Kidney capillary endothelial cell (primary cell): ENCODE results near the gene CYB561D1.

ENCODE experiments used
- DNase-seq: peaks from one replicate; pipeline ENCODE4 v3.0.0-alpha.2; 2018; ENCODE audit warnings: low spot score

Gene CYB561D1

DNA sequence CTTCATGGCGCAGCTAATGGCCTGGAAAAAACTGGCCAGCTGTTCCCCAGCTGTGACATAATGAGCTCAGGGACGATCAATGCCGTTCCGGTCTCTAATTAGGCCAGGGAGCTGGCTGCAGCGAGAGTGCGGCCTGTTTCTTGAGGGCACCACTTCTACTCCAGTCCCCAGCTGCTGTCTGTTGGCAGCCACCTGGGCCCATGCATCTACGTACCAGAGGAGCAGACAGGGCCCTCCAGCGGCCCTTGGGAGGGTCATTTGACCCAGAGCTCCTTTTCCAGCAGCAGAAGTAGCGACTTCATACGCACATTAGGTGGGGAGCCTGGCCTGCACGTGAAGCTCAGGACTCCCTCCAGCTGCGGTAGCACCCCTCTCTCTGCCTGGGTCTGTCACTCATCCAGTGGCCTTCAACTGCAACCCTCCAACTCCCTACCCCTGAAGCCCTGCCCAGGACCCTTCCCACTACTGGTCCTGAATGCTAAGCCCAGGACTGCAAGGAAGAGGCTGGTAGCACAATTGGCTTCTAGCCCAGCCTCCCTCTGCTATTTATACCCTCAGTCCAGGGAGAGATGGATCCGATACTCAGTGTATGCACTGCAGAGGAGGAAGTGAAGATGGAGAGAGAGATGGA lies 36.7 kb downstream of the CYB561D1 start:
- DNase-seq = no peak

DNA sequence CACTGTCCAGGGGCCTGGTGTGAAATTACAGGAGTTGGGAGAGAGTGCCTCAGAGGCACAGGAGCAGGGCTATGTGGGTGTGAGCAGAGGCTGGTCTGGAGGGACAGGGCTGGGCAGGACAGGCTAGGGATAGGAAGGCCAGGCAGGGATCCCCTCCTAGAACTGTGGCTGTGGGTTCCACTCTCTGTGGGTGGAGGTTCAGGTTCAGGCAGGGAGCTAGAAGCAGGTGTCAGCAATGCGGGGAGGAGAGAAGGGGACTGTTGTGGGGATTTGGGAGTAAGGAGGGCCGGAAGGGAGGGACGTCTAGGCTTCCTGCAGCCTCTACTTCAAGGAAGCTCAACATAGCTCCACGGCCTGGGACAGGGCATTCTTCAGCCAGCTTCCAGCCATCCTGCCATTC lies 37.5 kb downstream of the CYB561D1 start:
- DNase-seq = no peak

DNA sequence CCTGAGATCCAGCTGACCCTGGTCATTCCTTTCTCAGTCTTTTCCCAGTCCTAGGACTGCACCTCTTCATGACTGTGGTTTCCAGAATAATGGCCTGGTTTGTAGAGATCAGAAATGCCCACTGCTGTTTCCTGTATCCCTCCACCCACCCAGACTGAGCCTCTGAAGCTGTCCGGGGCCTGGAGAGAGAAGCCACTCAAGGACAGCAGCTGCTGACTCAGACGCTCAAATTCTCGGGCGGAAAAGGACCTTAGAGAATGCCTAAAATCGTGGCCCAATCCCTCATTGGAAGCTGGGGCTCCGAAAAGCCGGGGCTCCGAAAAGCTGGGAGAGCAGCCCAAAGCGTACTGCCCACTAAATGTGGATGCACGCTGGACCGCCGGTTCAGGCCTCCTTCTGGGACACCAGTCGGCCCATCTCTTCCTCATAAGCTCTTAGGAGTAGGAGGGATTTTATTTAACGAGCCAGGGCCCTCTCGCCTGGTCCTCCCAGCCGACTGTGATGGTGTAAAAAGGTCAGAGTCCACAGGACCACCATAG lies 38.0 kb downstream of the CYB561D1 start:
- no peak for DNase-seq

DNA sequence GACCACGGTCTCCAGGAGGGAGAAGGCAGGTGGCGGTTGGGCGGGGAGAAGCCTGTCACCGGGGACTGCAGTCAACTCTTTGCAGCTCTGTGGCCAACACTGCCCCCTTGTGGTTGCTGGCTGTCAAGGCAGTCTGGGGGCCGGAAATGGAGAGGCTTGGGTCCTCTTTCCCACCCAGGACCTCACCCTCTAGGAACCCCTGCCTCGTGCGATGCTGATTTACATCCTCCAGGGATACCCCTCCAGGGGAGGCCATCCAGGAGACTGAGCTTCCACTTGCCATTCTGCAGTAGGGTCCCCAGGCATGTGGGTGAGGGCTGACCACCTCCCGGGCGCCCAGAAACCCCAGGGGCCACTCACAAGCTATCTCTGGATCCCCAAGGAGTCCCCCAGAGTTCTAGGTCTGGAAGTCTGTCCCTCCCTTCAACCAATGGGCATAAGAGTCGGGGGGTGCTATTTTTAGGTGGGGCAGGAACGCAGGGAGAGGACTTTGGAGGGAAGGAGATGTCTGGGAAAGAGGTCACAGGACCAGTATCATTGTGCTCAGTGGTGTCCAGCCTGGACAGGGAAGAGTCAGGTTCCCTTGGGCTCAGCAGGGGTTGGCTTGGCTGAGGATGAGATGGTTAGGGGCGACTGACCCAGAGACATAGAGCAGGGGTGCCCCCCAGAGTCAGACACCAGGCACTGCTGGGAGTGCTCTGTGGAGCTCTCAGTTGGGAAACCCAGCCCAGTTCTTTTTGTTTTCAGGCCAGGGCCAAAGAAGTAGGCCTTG lies 38.7 kb downstream of the CYB561D1 start:
- DNase-seq = peak; percentile 63

DNA sequence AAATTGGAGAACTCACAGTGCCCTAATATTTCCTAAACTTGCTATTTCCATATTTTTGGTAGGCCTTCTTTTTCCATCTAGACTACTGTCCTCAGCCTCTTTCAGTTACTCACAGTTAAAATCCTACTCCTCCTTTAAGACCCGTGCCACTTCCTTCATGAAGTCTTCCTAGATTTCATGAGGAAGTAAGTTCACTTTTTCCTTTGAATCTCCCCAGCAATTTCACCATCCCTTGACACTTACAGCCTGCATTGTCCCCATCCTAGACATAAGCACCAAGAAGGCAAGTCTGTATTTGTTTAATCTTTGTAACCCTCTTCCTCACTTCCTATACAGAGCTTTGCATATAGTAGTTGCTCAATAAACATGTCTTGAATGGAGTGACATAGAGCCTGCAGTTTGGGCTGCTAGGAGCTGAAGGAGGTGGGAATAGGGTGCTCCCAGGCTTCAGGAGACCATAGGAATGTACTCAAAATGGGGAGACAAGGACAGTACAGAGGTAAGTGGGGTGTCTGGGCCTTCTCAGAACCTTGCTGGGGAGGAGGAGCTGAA lies 40.5 kb downstream of the CYB561D1 start:
- DNase-seq = no peak

DNA sequence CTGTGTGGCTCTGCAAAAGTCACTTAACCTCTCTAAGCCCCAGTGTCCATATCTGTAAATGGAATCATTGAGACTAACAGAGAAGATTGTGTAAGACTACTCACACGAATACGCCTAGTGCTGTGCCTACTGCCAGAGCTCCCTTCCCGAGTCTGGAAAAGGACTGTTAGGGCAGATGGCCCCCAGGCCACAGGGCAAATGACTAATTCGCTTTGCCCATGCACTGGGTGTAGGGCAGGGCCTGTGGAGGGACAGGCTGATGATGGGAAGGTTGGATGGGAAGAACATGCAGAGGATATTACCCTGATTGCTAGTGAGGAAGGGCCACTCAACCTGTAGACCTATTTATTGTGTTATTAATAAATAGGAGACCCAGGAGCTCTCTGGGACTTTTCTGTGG lies 41.6 kb downstream of the CYB561D1 start:
- DNase-seq = no peak

DNA sequence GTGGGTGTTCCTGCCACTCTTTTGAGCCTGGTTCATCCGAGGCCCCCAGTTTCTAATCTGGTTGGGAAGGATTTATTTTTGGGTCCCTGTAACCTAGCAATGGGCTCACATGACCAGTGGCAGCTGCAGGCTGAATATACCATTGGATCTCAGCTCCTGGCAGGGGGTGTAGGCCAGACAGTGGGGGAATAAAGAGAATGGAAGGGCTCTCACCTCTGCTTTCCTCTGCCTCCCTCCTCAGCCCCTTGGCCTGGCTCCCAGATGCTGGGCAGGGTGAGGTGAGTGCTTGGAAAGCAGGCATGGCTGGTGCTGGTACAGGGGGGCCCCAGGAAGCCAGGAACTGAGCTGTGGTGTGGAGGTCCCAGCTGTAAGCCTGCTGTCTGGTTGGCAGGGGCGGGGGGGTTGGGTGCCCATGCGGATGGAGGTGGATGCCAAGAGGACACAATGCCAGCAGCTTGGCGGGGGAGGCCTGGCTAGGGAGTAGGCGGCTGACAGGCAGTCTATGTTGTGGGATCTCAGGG lies 42.1 kb downstream of the CYB561D1 start:
- DNase-seq = no peak

DNA sequence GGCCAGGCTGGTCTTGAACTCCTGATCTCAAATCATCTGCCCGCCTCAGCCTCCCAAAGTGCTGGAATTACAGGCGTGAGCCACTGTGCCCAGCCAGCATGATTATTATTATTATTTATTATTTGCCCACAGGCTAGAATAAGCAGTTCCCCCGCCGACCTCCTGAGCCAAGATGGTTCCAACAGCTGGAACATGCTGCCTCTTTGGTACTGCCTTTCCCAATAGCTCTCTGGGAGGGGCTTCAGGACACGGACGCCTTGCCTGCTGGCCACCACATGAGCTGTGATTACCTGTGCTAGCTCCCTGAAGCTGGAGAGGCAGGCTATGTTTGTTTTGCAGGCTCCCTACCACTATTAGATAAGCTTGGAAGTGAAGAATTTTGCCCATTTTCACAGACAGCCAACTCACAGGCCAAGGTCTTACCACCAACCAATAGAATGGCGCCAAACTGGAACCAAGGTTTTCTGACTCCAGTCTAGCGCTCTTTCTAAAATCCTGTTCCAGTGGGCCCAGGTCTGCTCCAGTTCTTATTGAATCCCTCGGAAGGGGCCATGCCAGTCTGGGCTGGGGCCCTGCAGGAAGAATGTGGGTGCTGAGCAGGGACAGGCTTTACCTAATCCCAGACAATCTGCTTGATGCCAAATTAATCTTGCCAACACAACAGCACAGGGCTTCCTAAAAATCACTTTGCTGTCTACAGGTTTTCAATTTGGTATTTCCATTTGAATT lies 43.7 kb downstream of the CYB561D1 start:
- no peak for DNase-seq

DNA sequence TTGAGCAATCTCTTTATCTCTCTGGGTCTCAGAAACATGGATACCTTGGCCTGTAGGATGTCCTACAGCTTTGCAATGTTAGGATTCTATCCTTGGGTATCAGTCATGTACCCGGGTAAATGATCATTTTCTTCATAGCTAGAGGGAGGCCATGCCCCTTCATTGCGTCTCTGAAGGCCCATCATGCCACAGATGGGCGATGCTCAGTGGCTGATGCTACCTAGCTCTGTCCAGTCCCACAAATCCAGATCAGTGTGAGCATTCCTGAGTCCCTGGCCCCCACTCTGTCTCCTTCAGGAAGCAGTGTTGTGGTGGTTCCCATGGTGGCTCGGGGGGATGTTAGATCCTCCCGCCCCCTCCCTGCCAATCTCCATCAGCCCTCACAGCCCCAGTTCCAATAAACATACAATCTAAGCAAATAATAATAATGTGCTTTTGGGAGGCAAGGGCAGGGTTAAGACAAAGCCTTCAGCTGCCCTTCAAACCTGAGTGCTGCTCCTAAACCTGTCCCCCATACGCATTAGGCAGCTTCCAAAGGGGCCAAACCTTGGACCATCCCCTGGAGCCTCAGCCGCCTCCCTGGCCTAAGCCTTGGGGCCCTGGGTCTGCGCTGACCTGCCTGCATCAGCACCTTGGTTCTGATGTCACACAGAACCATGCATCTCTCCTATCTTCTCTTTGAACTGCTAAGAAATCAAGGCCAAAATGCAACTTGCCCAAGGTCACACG lies 45.1 kb downstream of the CYB561D1 start:
- DNase-seq = no peak

DNA sequence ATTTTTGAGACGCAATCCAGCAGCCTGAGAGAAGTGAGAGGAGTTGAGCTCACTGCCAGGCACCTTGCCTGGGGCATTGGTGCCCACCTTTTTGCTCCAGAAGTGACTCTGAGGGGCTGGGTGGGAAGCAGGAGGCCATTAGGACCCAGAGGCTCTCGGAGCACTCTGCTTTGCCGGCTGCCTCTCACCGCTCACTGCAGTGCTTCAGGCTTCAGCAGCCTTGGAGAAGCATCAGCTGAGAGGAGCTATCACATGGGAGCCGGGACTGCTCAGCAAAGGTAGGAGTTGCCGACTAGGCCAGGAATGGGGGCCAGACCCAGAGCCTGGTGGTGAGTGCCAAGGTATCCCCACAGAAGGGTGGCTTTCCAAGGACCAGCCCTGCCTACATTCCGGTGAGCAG lies 45.8 kb downstream of the CYB561D1 start, which contains the start of gene GPR61:
TSS of gene GPR61 (plus strand) at position 197 of the 400 bp plus-strand sequence. CDS start 3,151 bp downstream, outside the sequence.
- DNase-seq = no peak

DNA sequence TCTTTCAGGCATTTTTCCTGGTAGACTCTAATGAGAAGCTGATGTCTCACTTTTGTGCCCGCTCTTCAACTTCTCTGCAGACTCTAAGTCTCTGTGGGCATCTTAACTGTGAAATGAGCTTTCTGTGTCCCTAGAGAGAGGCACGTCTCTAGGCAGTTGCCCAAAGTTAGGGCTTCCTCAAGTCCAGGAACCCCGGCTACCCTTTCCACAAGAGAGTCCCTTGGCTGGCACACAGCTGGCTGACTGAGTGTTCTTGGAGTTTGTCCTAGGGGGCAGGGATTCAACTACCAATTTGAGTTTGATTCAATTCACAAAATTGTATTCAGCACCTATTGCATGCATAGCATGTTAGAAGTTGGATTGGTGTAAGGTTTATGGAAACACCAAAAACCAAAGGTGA lies 47.2 kb downstream of the CYB561D1 start:
- DNase-seq = no peak

DNA sequence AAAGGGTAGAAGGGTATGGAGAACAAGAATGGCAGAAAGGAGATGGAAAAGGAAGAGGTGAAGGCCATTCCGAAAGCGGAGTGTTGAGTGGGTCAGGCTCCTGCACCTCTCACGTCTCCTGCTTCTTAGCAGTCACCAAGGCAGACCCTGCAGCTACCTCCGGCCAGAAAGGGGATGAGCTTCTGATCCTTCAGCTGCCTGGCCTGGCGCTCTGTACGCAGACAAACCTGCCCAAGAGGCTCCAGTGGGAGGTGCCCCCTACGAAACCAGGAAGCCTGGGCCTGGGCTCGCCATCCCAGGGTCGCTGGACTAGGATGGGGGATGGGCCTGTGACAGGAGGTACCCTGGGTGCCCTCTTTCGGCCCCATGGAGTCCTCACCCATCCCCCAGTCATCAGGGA lies 48.8 kb downstream of the CYB561D1 start:
- DNase-seq = no peak

DNA sequence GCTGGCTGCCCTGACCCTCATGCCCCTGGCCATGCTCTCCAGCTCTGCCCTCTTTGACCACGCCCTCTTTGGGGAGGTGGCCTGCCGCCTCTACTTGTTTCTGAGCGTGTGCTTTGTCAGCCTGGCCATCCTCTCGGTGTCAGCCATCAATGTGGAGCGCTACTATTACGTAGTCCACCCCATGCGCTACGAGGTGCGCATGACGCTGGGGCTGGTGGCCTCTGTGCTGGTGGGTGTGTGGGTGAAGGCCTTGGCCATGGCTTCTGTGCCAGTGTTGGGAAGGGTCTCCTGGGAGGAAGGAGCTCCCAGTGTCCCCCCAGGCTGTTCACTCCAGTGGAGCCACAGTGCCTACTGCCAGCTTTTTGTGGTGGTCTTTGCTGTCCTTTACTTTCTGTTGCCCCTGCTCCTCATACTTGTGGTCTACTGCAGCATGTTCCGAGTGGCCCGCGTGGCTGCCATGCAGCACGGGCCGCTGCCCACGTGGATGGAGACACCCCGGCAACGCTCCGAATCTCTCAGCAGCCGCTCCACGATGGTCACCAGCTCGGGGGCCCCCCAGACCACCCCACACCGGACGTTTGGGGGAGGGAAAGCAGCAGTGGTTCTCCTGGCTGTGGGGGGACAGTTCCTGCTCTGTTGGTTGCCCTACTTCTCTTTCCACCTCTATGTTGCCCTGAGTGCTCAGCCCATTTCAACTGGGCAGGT lies 49.5 kb downstream of the CYB561D1 start:
- DNase-seq = no peak

DNA sequence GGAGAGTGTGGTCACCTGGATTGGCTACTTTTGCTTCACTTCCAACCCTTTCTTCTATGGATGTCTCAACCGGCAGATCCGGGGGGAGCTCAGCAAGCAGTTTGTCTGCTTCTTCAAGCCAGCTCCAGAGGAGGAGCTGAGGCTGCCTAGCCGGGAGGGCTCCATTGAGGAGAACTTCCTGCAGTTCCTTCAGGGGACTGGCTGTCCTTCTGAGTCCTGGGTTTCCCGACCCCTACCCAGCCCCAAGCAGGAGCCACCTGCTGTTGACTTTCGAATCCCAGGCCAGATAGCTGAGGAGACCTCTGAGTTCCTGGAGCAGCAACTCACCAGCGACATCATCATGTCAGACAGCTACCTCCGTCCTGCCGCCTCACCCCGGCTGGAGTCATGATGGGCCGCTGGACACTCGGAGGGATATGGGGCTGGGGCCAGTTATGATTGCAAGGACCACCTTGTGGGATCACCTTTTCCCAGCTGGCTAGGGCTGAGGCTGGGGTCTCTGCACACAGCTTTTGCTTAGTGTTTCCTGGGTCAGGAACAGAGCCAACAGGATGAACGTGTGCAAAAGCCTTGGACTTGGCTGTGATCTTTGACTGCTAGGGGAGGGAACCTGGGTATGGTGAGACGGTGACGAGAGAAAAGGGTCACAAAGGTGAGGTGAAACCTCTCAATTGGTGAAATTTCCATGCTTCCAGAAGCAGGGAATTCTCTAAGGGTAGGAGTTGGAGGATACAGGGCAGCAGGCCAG lies 50.3 kb downstream of the CYB561D1 start:
- no peak for DNase-seq

DNA sequence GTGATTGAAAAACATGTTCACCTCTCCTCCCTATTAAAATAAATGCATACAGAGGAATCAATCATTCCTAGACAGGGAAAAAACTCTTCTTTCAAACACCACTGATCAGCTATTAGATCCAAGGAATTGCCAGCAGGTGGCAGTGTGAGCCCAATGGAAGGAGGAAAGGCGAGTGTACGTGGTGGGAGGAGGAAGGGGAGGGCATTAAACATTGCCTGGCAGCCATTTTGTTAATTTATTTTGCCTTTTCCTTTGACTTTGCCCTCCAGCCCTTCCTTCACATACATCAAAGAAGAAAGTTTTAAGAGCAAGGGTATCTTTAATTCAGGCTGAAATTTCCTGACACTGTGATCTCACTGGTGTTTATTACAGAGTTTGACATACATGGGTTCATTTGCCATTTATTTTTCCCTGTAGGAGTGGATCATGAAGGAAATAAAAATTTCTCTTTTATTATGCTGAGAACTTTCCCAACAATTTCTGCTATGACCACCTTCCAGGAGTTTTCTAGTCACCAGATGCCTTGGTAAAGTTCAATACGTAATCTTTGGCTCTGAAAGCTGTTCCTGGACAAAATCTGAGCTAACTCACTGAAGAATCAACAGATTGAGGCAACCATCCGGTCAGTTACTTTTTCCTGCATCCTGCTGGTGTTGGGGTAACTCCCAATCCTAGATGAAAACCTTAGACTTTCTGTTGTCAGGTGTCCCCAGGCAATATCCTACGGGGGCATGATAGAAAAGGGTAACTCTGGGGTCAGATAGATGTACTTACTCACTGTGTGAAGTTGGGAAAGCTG lies 52.6 kb downstream of the CYB561D1 start:
- DNase-seq = peak; percentile 88

DNA sequence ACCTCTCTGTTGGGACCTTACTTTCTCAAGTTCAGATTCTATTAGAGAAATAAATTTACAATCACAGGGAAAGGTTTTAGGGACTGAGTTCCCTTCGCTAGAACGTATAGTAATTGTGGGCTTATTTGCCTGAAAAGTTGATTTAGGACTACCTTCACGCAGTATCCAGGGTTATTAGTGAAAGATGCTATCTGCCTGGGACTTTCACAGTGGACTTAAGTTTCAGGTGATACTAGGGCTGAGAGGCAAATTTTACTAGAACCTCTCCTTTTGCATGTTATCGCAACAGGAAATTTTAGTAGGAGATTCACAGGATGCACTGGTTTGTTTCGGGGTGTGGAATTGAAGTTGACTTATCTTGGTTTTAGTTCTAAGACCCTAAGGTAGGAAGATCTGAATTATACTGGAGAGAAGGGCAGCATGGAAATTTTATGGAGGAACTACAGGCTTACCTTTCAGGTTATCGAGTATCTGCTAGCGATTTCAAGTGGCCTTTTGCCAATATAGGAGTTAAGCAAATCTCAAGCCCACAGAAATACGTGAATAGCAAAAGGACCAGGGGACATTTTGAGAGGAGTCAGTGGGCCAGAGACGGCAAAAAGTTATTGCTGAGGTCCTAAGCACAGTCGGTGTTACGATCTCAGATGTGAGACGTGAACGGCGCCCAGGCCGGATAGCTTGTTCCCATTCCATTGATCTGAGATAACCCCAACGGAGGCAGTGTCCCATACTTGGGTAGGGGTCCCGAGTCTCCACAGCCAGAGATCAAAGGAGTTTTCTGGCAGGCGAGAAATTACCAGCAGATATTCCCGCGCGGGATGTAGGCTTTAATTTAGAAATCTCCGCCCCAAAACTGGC lies 53.8 kb downstream of the CYB561D1 start:
- peak; percentile 26 for DNase-seq

DNA sequence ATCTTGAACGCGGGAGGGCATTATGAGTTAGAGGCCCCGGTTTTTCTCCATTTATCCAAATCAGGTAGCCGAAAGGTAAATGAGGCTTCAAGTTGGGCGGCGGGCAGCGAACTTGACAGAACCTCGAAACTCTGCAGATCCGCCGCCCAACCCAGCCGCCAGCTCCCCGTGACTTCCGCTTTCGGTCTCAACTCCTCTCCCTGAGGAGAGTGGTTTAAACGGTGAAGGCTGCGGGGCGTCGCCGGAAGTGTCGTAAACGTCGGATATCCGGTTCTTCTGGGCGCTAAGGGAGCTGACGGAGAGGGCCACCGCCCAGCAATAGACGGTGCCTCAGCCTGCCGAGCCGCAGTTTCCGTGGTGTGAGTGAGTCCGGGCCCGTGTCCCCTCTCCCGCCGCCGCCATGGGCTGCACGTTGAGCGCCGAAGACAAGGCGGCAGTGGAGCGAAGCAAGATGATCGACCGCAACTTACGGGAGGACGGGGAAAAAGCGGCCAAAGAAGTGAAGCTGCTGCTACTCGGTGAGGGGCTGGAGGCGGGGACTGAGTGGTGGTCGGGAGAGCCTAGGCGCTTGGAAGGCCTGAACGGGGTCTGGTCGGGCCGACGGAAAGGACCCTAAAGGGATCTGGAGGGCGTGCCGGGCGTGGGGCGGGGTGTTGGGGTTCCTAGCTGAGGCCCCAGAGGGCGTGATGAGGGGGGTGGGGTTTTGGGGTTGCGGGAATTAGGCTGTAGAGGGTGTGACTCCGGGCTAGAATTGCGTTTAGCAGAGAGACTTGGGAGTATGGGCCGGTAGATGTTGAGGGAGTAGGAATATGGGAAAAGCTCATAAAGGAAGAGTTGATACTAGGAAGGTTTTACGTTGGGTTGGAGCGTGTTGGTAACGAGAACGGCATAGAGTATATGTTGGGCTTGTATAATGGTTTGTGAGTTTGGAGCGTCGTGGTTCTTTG lies 54.7 kb downstream of the CYB561D1 start, which contains the start of gene GNAI3:
TSS of gene GNAI3 (plus strand) at position 295 of the 947 bp plus-strand sequence. CDS start at position 401, 106 bp downstream.
- peak; percentile 94 for DNase-seq
